Stimulated activated CD8-positive, alpha-beta memory T cell treated with anti-CD3 and anti-CD28 coated beads, Interleukin-12 subunit alpha, Interleukin-12 subunit beta, amount 100 ng/mL, for 24 hours (primary cell): ENCODE measurements around the gene ERLIN1.
A peak's percentile ranks its signal among the peaks of the same experiment; 100 is the strongest.

Experiments used
- DNase-seq: peaks from one replicate; pipeline ENCODE4 v3.0.0-alpha.2; 2020; ENCODE audit errors: extremely low read depth

ERLIN1 gene

GRCh38 chr10:100185364-100186252 is at the start of gene ERLIN1:
ERLIN1 (minus strand) TSS chr10:100186029; CDS start chr10:100185626, 403 bp downstream.
- peak; percentile 88 for DNase-seq

DNA sequence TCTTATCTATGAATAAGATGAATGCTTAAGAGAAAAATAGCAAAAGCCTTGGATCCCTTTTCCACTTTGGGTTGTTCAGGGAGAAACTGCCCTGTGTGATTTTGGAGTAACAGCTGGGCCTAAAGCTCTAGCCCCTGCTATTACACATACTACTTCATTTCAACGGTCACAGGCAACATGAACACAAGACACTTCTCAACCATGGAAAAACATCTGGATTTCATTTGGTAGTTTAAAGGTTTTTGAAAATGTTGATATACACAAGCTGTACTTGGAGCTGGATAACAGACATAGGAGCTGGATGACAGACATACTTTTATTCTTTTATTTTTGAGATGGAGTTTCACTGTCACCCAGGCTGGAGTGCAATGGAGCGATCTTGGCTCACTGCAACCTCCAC is 46.3 kb upstream of the ERLIN1 start:
- no peak for DNase-seq

DNA sequence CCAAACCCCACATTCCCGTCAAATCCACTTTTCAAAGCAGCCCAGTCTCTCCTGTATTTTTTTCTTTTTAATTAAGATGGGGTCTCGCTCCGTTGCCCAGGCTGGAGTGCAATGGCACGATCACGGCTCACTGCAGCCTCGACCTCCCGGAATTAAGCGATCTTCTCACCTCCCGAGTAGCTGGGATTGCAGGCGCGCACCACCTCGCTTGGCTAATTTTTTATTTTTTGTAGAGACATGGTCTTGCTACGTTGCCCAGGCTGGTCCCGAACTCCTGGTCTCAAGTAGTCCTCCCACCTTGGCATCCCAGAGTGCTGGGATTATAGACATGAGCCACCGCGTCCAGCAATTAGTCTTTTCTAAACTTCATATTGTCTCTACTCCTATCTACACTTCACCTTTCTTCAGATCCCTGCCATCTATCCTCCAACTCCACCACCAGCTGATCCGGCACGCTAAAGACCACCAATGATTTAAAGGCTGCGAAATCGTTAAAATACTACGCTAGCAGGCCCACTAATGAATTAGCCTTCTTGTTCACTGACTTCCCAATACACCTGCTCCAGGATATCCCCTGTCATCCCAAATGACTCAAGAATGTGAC is 44.1 kb upstream of the ERLIN1 start:
- no peak for DNase-seq

DNA sequence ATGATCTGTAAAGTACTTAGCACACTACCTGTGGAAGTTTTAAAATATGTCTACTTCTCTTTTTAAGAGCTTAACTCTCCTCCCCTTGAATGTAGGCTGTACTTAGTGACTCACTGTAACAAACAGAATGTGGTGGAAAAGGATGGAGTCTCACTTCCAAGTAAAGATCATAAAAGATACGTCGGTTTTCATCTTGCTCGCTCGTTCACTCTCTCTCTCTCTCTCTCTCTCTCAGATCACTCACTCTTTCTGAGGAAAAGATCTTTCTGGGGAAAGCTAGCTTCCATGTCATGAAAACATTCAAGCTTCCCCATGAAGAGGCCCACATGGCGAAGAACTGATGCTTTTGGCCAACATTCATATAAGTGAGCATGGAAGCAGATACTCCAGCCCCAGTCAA is 38.0 kb upstream of the ERLIN1 start:
- DNase-seq = no peak

DNA sequence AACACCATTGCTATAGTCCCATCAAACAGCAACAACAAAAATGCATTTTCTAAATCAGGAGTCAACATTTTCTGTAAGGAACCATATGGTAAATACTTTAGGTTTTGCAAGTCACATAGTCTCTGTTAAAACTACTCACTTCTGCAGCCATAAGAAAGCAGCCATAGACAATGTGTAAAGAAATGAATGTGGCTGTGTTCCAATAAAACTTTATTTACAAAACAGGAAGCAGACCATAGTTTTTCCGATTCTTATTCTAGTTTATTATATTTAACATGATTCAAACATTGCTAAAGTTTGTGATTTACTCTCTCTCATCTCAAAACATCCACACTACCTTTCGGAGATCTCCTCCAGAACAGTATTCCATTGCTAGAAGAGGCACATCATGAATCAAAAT is 36.7 kb upstream of the ERLIN1 start:
- DNase-seq = no peak

GRCh38 chr10:100216006-100216405 is 30.2 kb upstream of the ERLIN1 start:
- DNase-seq = no peak

DNA sequence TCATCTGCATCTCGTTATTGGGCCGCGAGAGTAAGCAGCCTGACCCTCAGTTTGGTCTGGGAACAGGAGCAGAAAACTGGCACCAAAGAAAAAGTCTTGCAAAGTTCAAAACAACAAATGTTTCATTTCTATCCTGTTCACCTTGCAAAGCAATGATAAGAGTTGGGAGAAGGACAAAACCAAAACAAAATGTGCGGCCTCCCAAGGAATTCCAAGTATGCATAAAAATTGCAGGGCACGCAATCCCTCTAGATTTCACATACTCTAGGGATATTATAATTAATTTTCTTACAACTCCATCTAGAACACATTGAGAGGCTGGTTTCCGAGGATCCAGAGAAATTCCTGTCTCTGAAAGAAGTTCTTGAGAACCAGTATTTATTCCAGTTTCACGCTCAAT is 23.5 kb upstream of the ERLIN1 start:
- no peak for DNase-seq

GRCh38 chr10:100208276-100208675 is 22.4 kb upstream of the ERLIN1 start:
- DNase-seq = no peak

- no peak for DNase-seq
Observed at GRCh38 chr10:100204370-100204769, 18.5 kb upstream of the ERLIN1 start.

DNA sequence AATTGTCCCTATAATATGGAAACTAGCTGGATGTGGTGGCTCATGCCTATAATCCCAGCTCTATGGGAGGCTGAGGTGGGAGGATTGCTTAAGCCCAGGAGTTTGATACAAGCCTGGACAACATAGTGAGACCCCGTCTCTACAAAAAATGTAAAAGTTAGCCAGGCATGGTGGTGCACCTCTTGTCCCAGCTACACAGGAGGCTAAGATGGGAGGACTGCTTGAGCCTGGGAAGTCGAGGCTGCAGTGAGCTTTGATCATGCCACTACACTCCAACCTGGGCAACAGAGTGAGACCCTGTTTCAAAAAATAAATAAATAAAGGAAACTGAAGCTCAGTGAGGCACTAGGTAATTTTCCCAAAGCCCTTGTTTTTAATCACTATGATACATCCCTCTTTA is 15.7 kb upstream of the ERLIN1 start:
- no peak for DNase-seq

DNA sequence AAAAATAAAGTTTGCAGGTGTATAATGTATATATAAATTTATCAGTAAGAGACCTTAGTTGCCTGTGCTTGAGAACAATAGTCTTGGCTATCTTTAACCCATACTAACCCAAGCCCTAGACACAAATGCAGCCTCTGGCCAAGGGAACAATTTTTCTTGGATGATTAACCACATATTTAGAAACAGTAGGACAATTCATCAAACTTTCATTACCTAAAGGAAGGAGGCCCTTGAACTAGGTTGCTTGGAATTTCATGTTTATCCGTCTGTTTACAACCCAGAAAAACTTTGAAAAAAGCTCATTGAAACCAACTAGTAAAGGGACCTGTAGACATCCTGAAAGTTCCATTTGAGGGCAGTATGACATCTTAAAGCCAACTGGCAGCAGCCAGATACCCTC is 8.9 kb upstream of the ERLIN1 start:
- DNase-seq = no peak

GRCh38 chr10:100192350-100192749 is 6.5 kb upstream of the ERLIN1 start:
- DNase-seq = no peak

- peak; percentile 3 for DNase-seq
Observed at GRCh38 chr10:100186253-100187212, 704 bp upstream of the ERLIN1 start.

GRCh38 chr10:100184840-100185239 is 989 bp downstream of the ERLIN1 start:
- DNase-seq = no peak

GRCh38 chr10:100184426-100184825 is 1.4 kb downstream of the ERLIN1 start:
- no peak for DNase-seq

- DNase-seq = no peak
Observed at GRCh38 chr10:100183481-100183880, 2.3 kb downstream of the ERLIN1 start.

- DNase-seq = no peak
Observed at GRCh38 chr10:100182908-100183307, 2.9 kb downstream of the ERLIN1 start.

- DNase-seq = no peak
Observed at GRCh38 chr10:100182281-100182680, 3.5 kb downstream of the ERLIN1 start.

DNA sequence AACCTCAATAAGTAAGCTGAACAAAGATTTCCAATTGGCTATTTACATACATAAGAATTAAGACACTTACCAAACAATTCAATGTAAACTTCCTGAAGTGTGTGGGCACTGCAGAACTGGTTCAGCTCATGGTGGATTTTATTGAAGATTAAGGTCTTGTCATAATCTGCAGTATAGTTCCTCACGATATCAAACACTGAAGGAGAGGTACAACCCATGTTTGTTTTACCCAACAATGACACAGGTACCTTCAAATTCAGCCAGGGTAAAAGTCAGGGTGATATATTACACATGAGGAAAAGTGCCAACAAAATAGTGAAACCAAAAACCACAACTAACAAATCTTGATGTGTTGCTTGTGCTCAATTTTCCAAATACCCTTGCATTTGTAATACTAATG is 10.0 kb downstream of the ERLIN1 start:
- no peak for DNase-seq

DNA sequence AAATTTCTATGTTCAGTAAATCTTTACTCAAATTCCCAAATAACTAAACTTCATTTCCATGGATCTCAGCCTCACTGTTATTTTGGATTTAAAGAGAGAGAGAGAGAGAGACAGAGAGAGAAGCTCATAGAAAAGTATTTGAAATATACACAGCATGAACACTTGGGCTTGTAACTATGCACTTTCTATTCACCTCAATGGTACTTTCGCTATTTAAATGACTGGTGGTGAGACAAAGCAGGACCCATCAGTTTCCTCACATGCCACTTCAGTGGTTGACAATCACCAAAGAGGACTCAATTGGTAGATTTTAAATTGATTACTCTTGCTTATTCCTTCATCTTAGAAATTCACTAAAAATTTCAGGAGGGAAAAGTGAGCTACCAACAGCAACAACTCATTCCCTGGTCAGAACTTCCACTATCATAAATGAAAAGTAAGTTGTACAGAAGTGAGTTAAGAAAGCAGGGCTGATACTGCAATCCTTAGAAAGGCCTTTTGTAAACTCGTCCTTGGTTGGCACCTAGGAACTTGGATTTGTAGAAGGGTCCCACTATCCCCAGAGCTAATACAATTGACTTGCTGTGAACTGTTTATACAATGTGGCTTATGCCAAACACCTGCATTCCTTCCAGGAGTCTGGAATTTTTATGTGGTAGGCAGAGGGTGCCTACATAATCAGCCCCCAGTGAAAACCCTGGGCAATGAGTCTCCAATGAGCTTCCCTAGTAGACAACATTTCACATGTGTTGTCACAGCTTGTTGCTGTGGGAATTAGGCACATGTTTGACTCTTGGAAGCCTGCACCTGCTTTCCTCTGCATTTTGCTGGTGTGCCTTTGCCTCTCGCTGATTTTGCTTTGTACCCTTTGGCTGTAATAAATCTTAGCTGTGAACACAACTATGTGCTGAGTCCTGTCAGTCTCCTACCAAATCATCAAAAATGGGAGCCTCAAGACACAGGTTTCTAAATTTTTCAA is 10.8 kb downstream of the ERLIN1 start:
- no peak for DNase-seq

GRCh38 chr10:100173035-100173434 is 12.8 kb downstream of the ERLIN1 start:
- no peak for DNase-seq
